IMR-90 (cell line): ENCODE results near the gene BLVRB. TPM values are rescaled to one million over a fixed set of nuclear protein-coding genes. Genes with fewer than 3 reads are reported as not detected.

Experiments
- ATAC-seq: fragments of 200-7000 bp; cut with Tn5 transposase; 2 replicates; pipeline ENCODE4 v1.9.1; 2020; ENCODE audit warnings: low read depth, mild to moderate bottlenecking, moderate library complexity
- BruUV-seq: library from RNA; stranded (reverse); fragments of 400-500 nt; replicated peaks from 2 replicates; lab custom pipeline; 2021; lab: Mats Ljungman, UMichigan
- CTCF ChIA-PET: fragments of 300-600 bp; formaldehyde crosslinking; extraction: SDS; loops from one replicate; lab custom pipeline; 2021; ENCODE audit warnings: antibody characterized with exemption; lab: Yijun Ruan, JAX
- POLR2A ChIA-PET: fragments of 300-600 bp; sonication (Branson Sonifier 250); formaldehyde crosslinking; loops from one replicate; lab custom pipeline; 2022; ENCODE audit warnings: antibody characterized with exemption; ENCODE audit not compliant: unreplicated experiment; lab: Charles Lee
- DNase-seq: peaks from one replicate; pipeline ENCODE4 v3.0.0; 2013
- H2AFZ ChIP-seq: replicated peaks from 2 replicates; pipeline ENCODE3; 2013; ENCODE audit warnings: low read length, mild to moderate bottlenecking; ENCODE audit not compliant: poor library complexity
- H2AK5ac ChIP-seq: 2 replicates; pipeline ENCODE4 v1.6.1; 2013; ENCODE audit warnings: low read depth, low read length, inconsistent platforms
- H2AK9ac ChIP-seq: replicated peaks from 2 replicates; pipeline ENCODE3; 2013; ENCODE audit warnings: mild to moderate bottlenecking, low read depth, low read length, moderate library complexity; ENCODE audit not compliant: poor library complexity
- H2BK120ac ChIP-seq: 2 replicates; pipeline ENCODE4 v1.6.1; 2013; ENCODE audit warnings: low read depth, low read length, inconsistent platforms
- H2BK15ac ChIP-seq: 3 replicates; pipeline ENCODE4 v1.6.1; 2013; ENCODE audit warnings: low read depth, low read length, inconsistent platforms
- H2BK20ac ChIP-seq: 2 replicates; pipeline ENCODE4 v1.6.1; 2013; ENCODE audit warnings: low read depth, mild to moderate bottlenecking, inconsistent platforms, low read length, moderate library complexity
- H2BK5ac ChIP-seq: 2 replicates; pipeline ENCODE4 v1.6.1; 2013; ENCODE audit warnings: mild to moderate bottlenecking, low read depth, low read length, inconsistent platforms; ENCODE audit not compliant: poor library complexity, severe bottlenecking
- H3K14ac ChIP-seq: replicated peaks from 2 replicates; pipeline ENCODE4 v1.6.1; 2013; ENCODE audit warnings: low read depth, low read length, inconsistent platforms
- H3K18ac ChIP-seq: 2 replicates; pipeline ENCODE4 v1.6.1; 2013; ENCODE audit warnings: low read depth, low read length, control low read depth
- H3K23ac ChIP-seq: 2 replicates; pipeline ENCODE4 v1.6.1; 2013; ENCODE audit warnings: low read depth, low read length, inconsistent platforms
- H3K27ac ChIP-seq: 2 replicates; pipeline ENCODE4 v1.5.1; 2013; ENCODE audit warnings: mild to moderate bottlenecking, control low read depth, low read length; ENCODE audit not compliant: insufficient read depth
- H3K27me3 ChIP-seq: 2 replicates; pipeline ENCODE4 v1.6.1; 2013; ENCODE audit warnings: low read length; ENCODE audit not compliant: control insufficient read depth, insufficient read depth
- H3K36me3 ChIP-seq: 2 replicates; pipeline ENCODE4 v1.6.1; 2013; ENCODE audit warnings: low read length, mixed read lengths; ENCODE audit not compliant: control insufficient read depth, insufficient read depth
- H3K4ac ChIP-seq: 2 replicates; pipeline ENCODE4 v1.6.1; 2013; ENCODE audit warnings: low read depth, low read length, inconsistent platforms
- H3K4me1 ChIP-seq: 2 replicates; pipeline ENCODE4 v1.6.1; 2013; ENCODE audit warnings: low read length, mixed read lengths; ENCODE audit not compliant: control insufficient read depth, insufficient read depth
- H3K4me2 ChIP-seq: 2 replicates; pipeline ENCODE4 v1.6.1; 2013; ENCODE audit warnings: low read depth, mild to moderate bottlenecking, control low read depth, low read length, moderate library complexity
- H3K4me3 ChIP-seq: 2 replicates; pipeline ENCODE4 v1.5.1; 2013; ENCODE audit warnings: low read depth, mild to moderate bottlenecking, control low read depth, low read length, moderate library complexity; ENCODE audit not compliant: insufficient read depth
- H3K56ac ChIP-seq: 2 replicates; pipeline ENCODE4 v1.6.1; 2013; ENCODE audit warnings: low read length, inconsistent platforms; ENCODE audit not compliant: insufficient read depth; ENCODE audit errors: extremely low read depth
- H3K79me1 ChIP-seq, 2 experiments: 2 replicates each; pipeline ENCODE4 v1.6.1; 2013; ENCODE audit warnings: low read length in 2 of 2, inconsistent platforms in 1 of 2, low read depth in 1 of 2
- H3K9ac ChIP-seq: 2 replicates; pipeline ENCODE4 v1.6.1; 2013; ENCODE audit warnings: low read depth, low read length, control low read depth
- H3K9me1 ChIP-seq: 2 replicates; pipeline ENCODE4 v1.6.1; 2013; ENCODE audit warnings: low read length, inconsistent platforms; ENCODE audit not compliant: insufficient read depth
- H3K9me3 ChIP-seq: 2 replicates; pipeline ENCODE4 v1.6.1; 2013; ENCODE audit warnings: low read length; ENCODE audit not compliant: control insufficient read depth, insufficient read depth
- H4K20me1 ChIP-seq: 2 replicates; pipeline ENCODE4 v1.6.1; 2013; ENCODE audit warnings: low read length, inconsistent platforms; ENCODE audit not compliant: insufficient read depth
- H4K5ac ChIP-seq: 2 replicates; pipeline ENCODE4 v1.6.1; 2013; ENCODE audit warnings: mild to moderate bottlenecking, low read depth, low read length, control low read depth
- H4K8ac ChIP-seq, 2 experiments: 2 replicates each; pipeline ENCODE4 v1.6.1; 2013; ENCODE audit warnings: low read depth in 2 of 2, low read length in 2 of 2, control low read depth in 1 of 2, inconsistent platforms in 1 of 2
- H4K91ac ChIP-seq: 2 replicates; pipeline ENCODE4 v1.6.1; 2013; ENCODE audit warnings: low read depth, low read length, inconsistent platforms; ENCODE audit not compliant: insufficient read depth
- CEBPB ChIP-seq: IDR thresholded peaks from 2 replicates; pipeline ENCODE4 v1.6.1; 2012; ENCODE audit warnings: low read depth, low read length, improper control_type of control experiment
- CHD1 ChIP-seq: IDR thresholded peaks from 2 replicates; pipeline ENCODE4 v1.6.1; 2012; ENCODE audit warnings: low read depth, low read length, improper control_type of control experiment
- MAZ ChIP-seq: IDR thresholded peaks from 2 replicates; pipeline ENCODE4 v1.6.1; 2012; ENCODE audit warnings: low read depth, mild to moderate bottlenecking, low read length, improper control_type of control experiment, moderate library complexity, borderline replicate concordance
- NFE2L2 ChIP-seq: fragments of 150-350 bp; IDR thresholded peaks from 2 replicates; pipeline ENCODE4 v1.6.1; 2016; ENCODE audit warnings: low read depth, mild to moderate bottlenecking, low read length
- RCOR1 ChIP-seq: IDR thresholded peaks from 2 replicates; pipeline ENCODE4 v1.6.1; 2012; ENCODE audit warnings: mild to moderate bottlenecking, low read length, improper control_type of control experiment; ENCODE audit not compliant: insufficient replicate concordance
- WGBS, 2 experiments: methylation state at CpG; one replicate each; pipeline versions ENCODE4 v1.1.5 to v1.1.7; 2013; ENCODE audit warnings: missing lambda C conversion rate in 2 of 2; ENCODE audit not compliant: insufficient read length in 1 of 2; ENCODE audit errors: extremely low coverage in 2 of 2; 5-methylcytosine and 5-hydroxymethylcytosine counted together
- dilution Hi-C: fragments of 300-500 bp; cut with HindIII; formaldehyde crosslinking; loops from one replicate; pipeline ENCODE4 v1.14.3; 2018; ENCODE audit warnings: low sequenced_read_pairs; ENCODE audit not compliant: unreplicated experiment
- in situ Hi-C: fragments of 300-500 bp; cut with MboI; formaldehyde crosslinking; loops from 3 replicates; pipeline ENCODE4 v1.14.3; 2019; ENCODE audit warnings: low sequenced_read_pairs, inconsistent platforms, mixed read lengths
- intact Hi-C: fragments of 100-400 bp; cut with micrococcal nuclease; formaldehyde crosslinking; loops from 2 replicates; pipeline ENCODE4 v1.10.0; 2022
- polyA plus RNA-seq, 3 experiments: library from polyadenylated mRNA; depleted of rRNA; stranded (reverse); fragments of >200 nt; gene quantifications; 2 replicates each; pipeline ENCODE4 v1.2.3, GENCODE V29; 2012; ENCODE audit warnings: low replicate concordance in 1 of 3
- total RNA-seq: library from RNA; depleted of rRNA; stranded (reverse); fragments of >200 nt; gene quantifications from 2 replicates; pipeline ENCODE4 v1.2.3, GENCODE V29; 2012

BLVRB gene
- total and polyA plus RNA-seq, 2 of the 4 experiments (the other 2 are of a cell fraction): 65.2 to 102 TPM

DNA sequence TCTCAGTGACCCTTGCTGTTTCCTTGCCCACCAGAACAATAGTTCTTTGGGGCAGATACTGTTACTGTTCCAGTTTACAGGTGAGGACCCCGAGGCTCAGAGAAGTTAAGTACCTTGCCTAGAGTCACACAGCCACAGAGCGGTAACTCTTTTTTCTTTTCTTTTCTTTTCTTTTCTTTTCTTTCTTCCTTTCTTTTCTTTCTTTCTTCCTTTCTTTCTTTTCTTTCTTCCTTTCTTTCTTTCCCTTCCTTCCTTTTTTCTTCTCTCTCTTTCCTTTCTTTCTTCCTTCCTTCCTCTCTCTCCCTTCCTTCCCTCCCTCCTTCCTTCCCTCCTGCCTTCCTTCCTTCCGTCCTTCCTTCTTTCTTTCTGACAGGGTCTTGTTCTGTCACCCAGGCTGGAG is 47.5 kb downstream of the BLVRB start:
- H3K23ac ChIP-seq: no peak overlapping the region
- H3K27me3 ChIP-seq: no peaks in the 10 kb centered on the region
- H4K91ac ChIP-seq: peak overlapping the region; percentile 31; the same call in 1 of the 2 replicates
- H2BK15ac ChIP-seq: no peak overlapping the region; the same call in 2 of the 3 replicates
- ATAC-seq (no peak), DNase-seq (no peak)
- H3K9me3 ChIP-seq: no peaks in the 10 kb centered on the region
- H2AK5ac ChIP-seq: peak overlapping the region; percentile 81
- H2AK9ac ChIP-seq: no peak overlapping the region
- no peak overlapping the region for H3K4me2 ChIP-seq
- peaks cover 9% of the 10 kb centered on the region for H3K9me1 ChIP-seq
- no peak overlapping the region for H3K18ac ChIP-seq
- in situ Hi-C loops: no loop called here
- H2BK120ac ChIP-seq: peak overlapping the region; percentile 58; the same call in 1 of the 2 replicates
- H2AFZ ChIP-seq: no peak overlapping the region
- intact Hi-C loops: no loop called here
- TF ChIP-seq CHD1 (no peak), RCOR1 (no peak), CEBPB (no peak), MAZ (no peak), NFE2L2 (no peak)
- H3K9ac ChIP-seq: no peak overlapping the region
- no peak overlapping the region for H3K4me3 ChIP-seq
- no peak overlapping the region for H2BK20ac ChIP-seq
- no peak overlapping the region for H3K27ac ChIP-seq
- peaks cover 9% of the 10 kb centered on the region for H3K36me3 ChIP-seq
- CTCF ChIA-PET: no interaction called here
- H3K14ac ChIP-seq: no peak overlapping the region
- H3K4ac ChIP-seq: peak overlapping the region; percentile 66; the same call in 1 of the 2 replicates
- dilution Hi-C loops: no loop called here
- H3K79me1 ChIP-seq: peaks cover 0 to 17% of the 10 kb centered on the region in 2 experiments; a peak in 1 of 4 replicates
- 90% methylated on average over 2 of the region's 3 CpGs; no CpG with 5 or more reads in 1 of the 2 experiments for WGBS, 2 experiments
- BruUV-seq: no TSS peak
- H2BK5ac ChIP-seq: no peak overlapping the region
- peak overlapping the region; percentile 50 to 90; a peak in 2 of 4 replicates for H4K8ac ChIP-seq
- H3K4me1 ChIP-seq: peaks cover 9% of the 10 kb centered on the region
- H4K5ac ChIP-seq: no peak overlapping the region
- H3K56ac ChIP-seq: no peak overlapping the region
- POLR2A ChIA-PET: interaction anchor here (1.3 kb wide), 1 partner anchor 8 kb away, joined by 4 read pairs; no protein-coding TSS in a partner anchor
- no peaks in the 10 kb centered on the region for H4K20me1 ChIP-seq
